Measurements from ENCODE around the gene MAN2B2. TPM values are rescaled to one million over a fixed set of nuclear protein-coding genes. Genes with fewer than 3 reads are reported as not detected.

The MAN2B2 gene
- total and polyA plus RNA-seq, 7 donors: 3.0 to 24.3 (median 18.7) TPM

DNA sequence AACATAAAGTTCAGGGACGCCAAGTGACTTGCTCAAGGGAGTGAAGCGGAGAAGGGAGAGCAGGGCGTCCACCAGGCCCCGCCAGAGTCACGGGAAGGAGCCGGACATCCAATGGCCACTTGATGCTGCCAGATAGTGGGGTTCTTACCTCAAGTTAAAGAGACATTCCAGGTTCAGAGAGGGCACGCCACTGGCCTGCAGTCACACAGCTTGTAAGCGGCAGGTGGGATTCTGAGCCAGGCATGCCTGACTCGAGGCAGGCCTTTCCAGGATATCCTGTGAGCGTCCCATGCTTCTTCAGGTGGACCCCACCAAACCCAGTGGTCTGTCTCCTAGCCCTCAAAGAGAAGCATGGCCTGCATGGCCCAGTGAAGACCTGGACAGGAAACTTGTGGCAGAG, 2.4 kb downstream of the MAN2B2 start:
- TF ChIP-seq, protein P1, sequence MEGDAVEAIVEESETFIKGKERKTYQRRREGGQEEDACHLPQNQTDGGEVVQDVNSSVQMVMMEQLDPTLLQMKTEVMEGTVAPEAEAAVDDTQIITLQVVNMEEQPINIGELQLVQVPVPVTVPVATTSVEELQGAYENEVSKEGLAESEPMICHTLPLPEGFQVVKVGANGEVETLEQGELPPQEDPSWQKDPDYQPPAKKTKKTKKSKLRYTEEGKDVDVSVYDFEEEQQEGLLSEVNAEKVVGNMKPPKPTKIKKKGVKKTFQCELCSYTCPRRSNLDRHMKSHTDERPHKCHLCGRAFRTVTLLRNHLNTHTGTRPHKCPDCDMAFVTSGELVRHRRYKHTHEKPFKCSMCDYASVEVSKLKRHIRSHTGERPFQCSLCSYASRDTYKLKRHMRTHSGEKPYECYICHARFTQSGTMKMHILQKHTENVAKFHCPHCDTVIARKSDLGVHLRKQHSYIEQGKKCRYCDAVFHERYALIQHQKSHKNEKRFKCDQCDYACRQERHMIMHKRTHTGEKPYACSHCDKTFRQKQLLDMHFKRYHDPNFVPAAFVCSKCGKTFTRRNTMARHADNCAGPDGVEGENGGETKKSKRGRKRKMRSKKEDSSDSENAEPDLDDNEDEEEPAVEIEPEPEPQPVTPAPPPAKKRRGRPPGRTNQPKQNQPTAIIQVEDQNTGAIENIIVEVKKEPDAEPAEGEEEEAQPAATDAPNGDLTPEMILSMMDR (IDR thresholded peaks at IDR 0.05): no peak
- TF ChIP-seq POLR2A (IDR thresholded peaks at IDR 0.05) (no peak), POLR2AphosphoS5 (IDR thresholded peaks at IDR 0.05) (no peak)

GRCh38 chr4:6578221-6578620, 3.2 kb downstream of the MAN2B2 start:
- intact Hi-C loops (cut with DNase I): loop anchor here (10.0 kb wide), 2 partner anchors 303 to 407 kb away; no protein-coding TSS in a partner anchor
- H3K36me3 ChIP-seq: peaks cover 6 to 53% (median 23%) of the 10 kb centered on the region in 4 donors
- H3K9me3 ChIP-seq: no peaks in the 10 kb centered on the region
- 93 to 95% methylated on average over 9 of the region's 9 CpGs for WGBS, 2 donors
- TF ChIP-seq POLR2AphosphoS5 (IDR thresholded peaks at IDR 0.05): no peak
- TF ChIP-seq POLR2A (IDR thresholded peaks at IDR 0.05): no peak
- TF ChIP-seq, protein P1 (IDR thresholded peaks at IDR 0.05): no peak
- no peak for TF ChIP-seq EP300 (IDR thresholded peaks at IDR 0.05)
- no peak overlapping the region for H3K4me3 ChIP-seq
- peaks cover 0 to 24% (median 17%) of the 10 kb centered on the region in 4 donors for H3K4me1 ChIP-seq
- H3K27me3 ChIP-seq: no peaks in the 10 kb centered on the region
- no peak overlapping the region for H3K27ac ChIP-seq
- no peak for DNase-seq

More for the DNA sequence above, 2.4 kb downstream of the MAN2B2 start:
- Histone ChIP-seq H3K27ac (no peak overlapping the region), H3K9me3 (no peaks in the 10 kb centered on the region), H3K4me3 (no peak overlapping the region), H3K36me3 (peaks cover 6 to 45% (median 23%) of the 10 kb centered on the region in 4 donors), H3K4me1 (peaks cover 0 to 24% (median 17%) of the 10 kb centered on the region in 4 donors), H3K27me3 (no peaks in the 10 kb centered on the region)
- no peak for DNase-seq
- intact Hi-C loops (cut with DNase I): loop anchor here (10.0 kb wide), 2 partner anchors 303 to 407 kb away; no protein-coding TSS in a partner anchor
- 96 to 97% methylated on average over 10 of the region's 10 CpGs for WGBS, 2 donors

GRCh38 chr4:6580353-6580752, 5.4 kb downstream of the MAN2B2 start:
- H3K9me3 ChIP-seq: no peaks in the 10 kb centered on the region

DNA sequence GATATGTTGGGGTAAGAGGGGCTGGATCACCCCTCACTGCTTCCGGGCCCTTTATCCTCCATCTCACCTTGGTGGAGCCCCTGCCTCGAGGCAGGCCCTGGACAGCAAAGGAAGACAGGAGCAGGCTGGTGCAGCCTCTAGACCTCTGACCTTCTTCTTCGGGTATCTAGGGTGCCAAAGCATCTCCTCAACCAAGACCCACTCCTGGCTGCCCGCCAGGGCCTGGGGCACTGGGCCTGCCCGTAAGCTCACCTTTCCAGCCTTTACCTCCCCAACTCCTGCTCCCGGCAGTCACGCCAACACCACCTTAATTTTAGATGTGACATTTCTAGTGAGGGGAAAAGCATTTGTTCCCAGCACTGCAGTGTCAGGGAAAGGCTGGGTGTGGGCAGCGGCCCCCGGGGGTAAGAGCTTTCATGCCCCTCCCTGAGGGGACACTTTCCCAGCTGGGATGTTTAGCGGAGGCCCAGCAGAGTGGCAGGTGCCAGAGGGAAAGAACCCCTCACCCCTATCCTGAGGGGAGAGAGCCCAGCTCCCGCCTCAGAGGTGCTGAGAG, 6.7 kb downstream of the MAN2B2 start:
- intact Hi-C loops (cut with DNase I): no loop called here
- peaks cover 6 to 68% (median 26%) of the 10 kb centered on the region in 4 donors for H3K36me3 ChIP-seq
- H3K4me3 ChIP-seq: no peak overlapping the region
- H3K27ac ChIP-seq: no peak overlapping the region
- WGBS, 2 donors: 97% methylated on average over 11 of the region's 11 CpGs
- H3K9me3 ChIP-seq: no peaks in the 10 kb centered on the region
- no peak for DNase-seq
- H3K27me3 ChIP-seq: no peaks in the 10 kb centered on the region
- no peak for TF ChIP-seq POLR2AphosphoS5 (IDR thresholded peaks at IDR 0.05)
- no peak for TF ChIP-seq POLR2A (IDR thresholded peaks at IDR 0.05)
- TF ChIP-seq EP300 (IDR thresholded peaks at IDR 0.05): no peak
- TF ChIP-seq, protein P1 (IDR thresholded peaks at IDR 0.05): no peak
- H3K4me1 ChIP-seq: no peaks in the 10 kb centered on the region

More at GRCh38 chr4:6580353-6580752, 5.4 kb downstream of the MAN2B2 start:
- TF ChIP-seq EP300 (IDR thresholded peaks at IDR 0.05): no peak
- no peak for TF ChIP-seq POLR2A (IDR thresholded peaks at IDR 0.05)
- TF ChIP-seq, protein P1 (IDR thresholded peaks at IDR 0.05): no peak
- no peak for TF ChIP-seq POLR2AphosphoS5 (IDR thresholded peaks at IDR 0.05)
- H3K4me3 ChIP-seq: no peak overlapping the region
- H3K27me3 ChIP-seq: no peaks in the 10 kb centered on the region
- peaks cover 0 to 10% (median 8%) of the 10 kb centered on the region in 4 donors for H3K4me1 ChIP-seq
- no peak for DNase-seq
- peaks cover 6 to 64% (median 26%) of the 10 kb centered on the region in 4 donors for H3K36me3 ChIP-seq
- H3K27ac ChIP-seq: no peak overlapping the region
- intact Hi-C loops (cut with DNase I): no loop called here
- 96% methylated on average over 6 of the region's 6 CpGs for WGBS, 2 donors

All from sigmoid colon (tissue), 7 donors.